Activated CD8-positive, alpha-beta T cell treated with anti-CD3 and anti-CD28 coated beads for 36 hours (primary cell): Measurements from ENCODE around the gene RAB11B. TPM values are rescaled to one million over a fixed set of nuclear protein-coding genes. Genes with fewer than 3 reads are reported as not detected.

Source experiments
- ATAC-seq: fragments of 200-7000 bp; cut with Tn5 transposase; one replicate; pipeline ENCODE4 v1.10.0; 2021; ENCODE audit warnings: mild to moderate bottlenecking, moderate library complexity
- CTCF ChIA-PET: fragments of 350-600 bp; sonication (Branson Sonifier 250); formaldehyde crosslinking; loops from one replicate; lab custom pipeline; 2021; ENCODE audit warnings: antibody characterized with exemption; lab: Charles Lee
- POLR2A ChIA-PET: fragments of 350-600 bp; sonication (Branson Sonifier 250); formaldehyde crosslinking; loops from one replicate; lab custom pipeline; 2021; ENCODE audit warnings: antibody characterized with exemption; lab: Charles Lee
- DNase-seq: peaks from one replicate; pipeline ENCODE4 v3.0.0-alpha.2; 2020
- H3K27ac Mint-ChIP-seq: one replicate; pipeline ENCODE4 v1.8.0; 2021; ENCODE audit warnings: mild to moderate bottlenecking, mixed read lengths
- H3K27me3 Mint-ChIP-seq: one replicate; pipeline ENCODE4 v1.8.0; 2021; ENCODE audit warnings: mixed read lengths
- H3K36me3 Mint-ChIP-seq: one replicate; pipeline ENCODE4 v1.8.0; 2021; ENCODE audit warnings: low read depth, mixed read lengths
- H3K4me1 Mint-ChIP-seq: one replicate; pipeline ENCODE4 v1.8.0; 2021; ENCODE audit warnings: low read depth, mixed read lengths
- H3K4me3 Mint-ChIP-seq: one replicate; pipeline ENCODE4 v1.8.0; 2021; ENCODE audit warnings: mild to moderate bottlenecking, moderate library complexity, mixed read lengths
- H3K9me3 Mint-ChIP-seq: one replicate; pipeline ENCODE4 v1.8.0; 2021; ENCODE audit warnings: mixed read lengths
- intact Hi-C: fragments of 100-400 bp; cut with micrococcal nuclease; formaldehyde crosslinking; loops from one replicate; pipeline ENCODE4 v1.10.0; 2022
- total RNA-seq, 2 experiments: library from RNA; stranded (reverse); gene quantifications; one replicate each; pipeline ENCODE4 v1.2.3, GENCODE V29; 2021
- TF ChIP-seq, protein P1 (sequence below): fragments of 200-600 bp; IDR thresholded peaks from one replicate; pipeline ENCODE4 v1.8.0; 2022; ENCODE audit warnings: antibody characterized with exemption, mild to moderate bottlenecking

RAB11B gene
- total RNA-seq, 2 experiments from 2014 or later, result 74.3 to 77.4 TPM

DNA sequence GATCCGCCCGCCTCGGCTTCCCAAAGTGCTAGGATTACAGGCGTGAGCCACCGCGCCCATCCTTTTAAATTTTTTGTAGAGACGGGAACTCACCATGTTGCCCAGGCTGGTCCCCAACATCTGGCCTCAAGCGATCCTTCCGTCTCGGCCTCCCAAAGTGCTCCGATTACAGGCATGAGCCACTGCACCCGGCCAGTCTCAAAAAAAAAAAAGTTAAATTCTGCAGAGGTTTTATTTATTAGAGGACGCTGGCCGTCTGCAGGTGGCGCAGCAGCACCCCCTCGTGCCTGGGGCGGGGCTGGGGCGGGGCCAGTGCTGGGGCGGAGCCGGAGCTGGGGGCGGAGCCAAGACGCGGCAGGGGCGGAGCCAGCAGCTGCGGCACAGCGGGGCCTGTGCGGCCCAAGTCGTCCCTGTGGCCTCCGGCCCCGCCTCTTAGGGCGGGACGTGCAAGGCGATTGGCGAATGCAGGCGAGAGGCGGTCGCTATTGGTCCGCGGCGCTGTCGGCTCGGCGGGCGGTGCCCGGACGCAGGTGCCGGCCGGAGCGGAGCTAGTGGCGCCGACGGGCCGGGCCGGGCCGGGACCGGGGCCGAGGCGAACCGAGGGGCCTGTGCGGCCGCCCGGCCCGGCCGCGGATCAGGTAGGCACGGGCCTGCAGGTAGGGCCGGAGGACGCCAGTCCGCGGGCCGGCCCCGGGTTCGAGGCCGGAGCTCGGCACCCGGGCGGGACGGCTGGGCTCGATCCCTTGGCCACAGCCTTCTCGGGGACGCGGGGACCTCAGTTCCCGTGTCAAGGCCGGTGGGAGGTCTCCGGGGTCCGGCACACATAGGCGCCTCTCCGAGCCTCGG is 22.8 kb downstream of the RAB11B start, which contains the start of gene MARCHF2:
TSS of gene MARCHF2 (plus strand) at position 523 of the 846 bp plus-strand sequence. CDS start 8,536 bp downstream, outside the sequence.
- ChIA-PET CTCF (interaction anchor here (0.6 to 4.8 kb wide), 29 partner anchors 9 to 281 kb away, joined by 3 to 43 read pairs (median 4); partner anchors contain the start of genes HNRNPM, MYO1F, RAB11B and ZNF414), POLR2A (interaction anchor here (0.6 to 2.6 kb wide), 4 partner anchors 8 to 101 kb away, joined by 3 to 10 read pairs (median 8); partner anchors contain the start of genes HNRNPM and ZNF414)
- ATAC-seq (peak; percentile 100), DNase-seq (peak; percentile 96)
- Mint-ChIP-seq H3K4me1 (peaks cover 7% of the 10 kb centered on the region), H3K9me3 (no peaks in the 10 kb centered on the region), H3K27ac (no peak within 1 kb of the TSS), H3K4me3 (peak within 1 kb of the TSS; percentile 60), H3K27me3 (no peaks in the 10 kb centered on the region), H3K36me3 (no peaks in the 10 kb centered on the region)
- TF ChIP-seq, protein P1, sequence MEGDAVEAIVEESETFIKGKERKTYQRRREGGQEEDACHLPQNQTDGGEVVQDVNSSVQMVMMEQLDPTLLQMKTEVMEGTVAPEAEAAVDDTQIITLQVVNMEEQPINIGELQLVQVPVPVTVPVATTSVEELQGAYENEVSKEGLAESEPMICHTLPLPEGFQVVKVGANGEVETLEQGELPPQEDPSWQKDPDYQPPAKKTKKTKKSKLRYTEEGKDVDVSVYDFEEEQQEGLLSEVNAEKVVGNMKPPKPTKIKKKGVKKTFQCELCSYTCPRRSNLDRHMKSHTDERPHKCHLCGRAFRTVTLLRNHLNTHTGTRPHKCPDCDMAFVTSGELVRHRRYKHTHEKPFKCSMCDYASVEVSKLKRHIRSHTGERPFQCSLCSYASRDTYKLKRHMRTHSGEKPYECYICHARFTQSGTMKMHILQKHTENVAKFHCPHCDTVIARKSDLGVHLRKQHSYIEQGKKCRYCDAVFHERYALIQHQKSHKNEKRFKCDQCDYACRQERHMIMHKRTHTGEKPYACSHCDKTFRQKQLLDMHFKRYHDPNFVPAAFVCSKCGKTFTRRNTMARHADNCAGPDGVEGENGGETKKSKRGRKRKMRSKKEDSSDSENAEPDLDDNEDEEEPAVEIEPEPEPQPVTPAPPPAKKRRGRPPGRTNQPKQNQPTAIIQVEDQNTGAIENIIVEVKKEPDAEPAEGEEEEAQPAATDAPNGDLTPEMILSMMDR, result peak; percentile 59
- intact Hi-C loops, result loop anchor here (5.0 kb wide), 1 partner anchor 94 kb away; no protein-coding TSS in a partner anchor

DNA sequence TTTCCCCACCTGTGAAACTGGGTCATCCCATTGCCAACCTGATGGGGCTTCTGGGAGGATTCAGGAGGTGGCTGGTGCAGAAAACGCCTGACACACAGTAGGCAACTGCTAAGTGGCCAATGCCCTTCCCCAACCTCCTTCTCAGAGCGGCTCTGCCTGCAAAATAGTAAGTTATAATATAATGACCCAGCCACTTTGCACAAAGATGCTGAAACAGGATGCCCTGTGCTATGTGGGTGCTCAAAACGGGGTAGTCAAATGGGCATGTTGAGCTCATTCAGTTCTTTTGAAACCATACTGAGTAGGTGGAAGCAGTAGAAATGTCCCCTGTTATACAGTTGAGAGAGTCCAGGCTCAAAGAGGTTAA is 23.5 kb downstream of the RAB11B start:
- no peaks in the 10 kb centered on the region for H3K36me3 Mint-ChIP-seq
- POLR2A ChIA-PET, result interaction anchor here (0.6 to 2.6 kb wide), 5 partner anchors 9 to 100 kb away, joined by 3 to 10 read pairs (median 7); partner anchors contain the start of genes HNRNPM and ZNF414
- ATAC-seq (no peak), DNase-seq (no peak)
- no peaks in the 10 kb centered on the region for H3K9me3 Mint-ChIP-seq
- no peaks in the 10 kb centered on the region for H3K27me3 Mint-ChIP-seq
- CTCF ChIA-PET, result interaction anchor here (0.7 to 4.8 kb wide), 22 partner anchors 9 to 280 kb away, joined by 3 to 43 read pairs (median 4); partner anchors contain the start of genes HNRNPM, MYO1F and ZNF414
- TF ChIP-seq, protein P1, result no peak
- H3K27ac Mint-ChIP-seq, result no peak overlapping the region
- peaks cover 7% of the 10 kb centered on the region for H3K4me1 Mint-ChIP-seq
- peak overlapping the region; percentile 60 for H3K4me3 Mint-ChIP-seq
- intact Hi-C loops, result loop anchor here (5.0 kb wide), 1 partner anchor 94 kb away; no protein-coding TSS in a partner anchor

DNA sequence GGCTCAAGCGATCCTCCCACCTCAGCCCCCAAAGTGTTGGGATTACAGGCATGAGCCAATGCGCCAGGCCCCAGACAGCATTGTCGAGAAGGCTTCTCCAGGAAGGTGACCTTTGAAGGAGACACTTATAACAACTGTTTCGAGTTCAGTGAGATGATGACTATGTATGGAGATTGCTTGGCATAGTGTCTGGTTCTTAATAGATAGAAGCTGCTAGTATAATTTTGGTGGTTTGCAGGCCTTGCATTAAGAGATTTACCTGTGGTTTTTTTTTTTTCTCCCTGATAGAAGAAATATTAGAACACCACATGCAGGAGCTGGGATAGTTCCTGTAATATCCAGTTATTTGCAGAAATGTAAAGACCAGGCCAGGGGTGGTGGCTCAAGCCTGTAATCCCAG is 26.6 kb downstream of the RAB11B start:
- H3K27ac Mint-ChIP-seq, result no peak overlapping the region
- no peak overlapping the region for H3K4me3 Mint-ChIP-seq
- no peaks in the 10 kb centered on the region for H3K27me3 Mint-ChIP-seq
- H3K36me3 Mint-ChIP-seq, result no peaks in the 10 kb centered on the region
- peaks cover 7% of the 10 kb centered on the region for H3K4me1 Mint-ChIP-seq
- intact Hi-C loops, result no loop called here
- ChIA-PET POLR2A (interaction anchor here (0.6 kb wide), 1 partner anchor 596 kb away, joined by 4 read pairs; no protein-coding TSS in a partner anchor), CTCF (no interaction called here)
- DNase-seq (no peak), ATAC-seq (no peak)
- no peaks in the 10 kb centered on the region for H3K9me3 Mint-ChIP-seq
- TF ChIP-seq, protein P1, result no peak

DNA sequence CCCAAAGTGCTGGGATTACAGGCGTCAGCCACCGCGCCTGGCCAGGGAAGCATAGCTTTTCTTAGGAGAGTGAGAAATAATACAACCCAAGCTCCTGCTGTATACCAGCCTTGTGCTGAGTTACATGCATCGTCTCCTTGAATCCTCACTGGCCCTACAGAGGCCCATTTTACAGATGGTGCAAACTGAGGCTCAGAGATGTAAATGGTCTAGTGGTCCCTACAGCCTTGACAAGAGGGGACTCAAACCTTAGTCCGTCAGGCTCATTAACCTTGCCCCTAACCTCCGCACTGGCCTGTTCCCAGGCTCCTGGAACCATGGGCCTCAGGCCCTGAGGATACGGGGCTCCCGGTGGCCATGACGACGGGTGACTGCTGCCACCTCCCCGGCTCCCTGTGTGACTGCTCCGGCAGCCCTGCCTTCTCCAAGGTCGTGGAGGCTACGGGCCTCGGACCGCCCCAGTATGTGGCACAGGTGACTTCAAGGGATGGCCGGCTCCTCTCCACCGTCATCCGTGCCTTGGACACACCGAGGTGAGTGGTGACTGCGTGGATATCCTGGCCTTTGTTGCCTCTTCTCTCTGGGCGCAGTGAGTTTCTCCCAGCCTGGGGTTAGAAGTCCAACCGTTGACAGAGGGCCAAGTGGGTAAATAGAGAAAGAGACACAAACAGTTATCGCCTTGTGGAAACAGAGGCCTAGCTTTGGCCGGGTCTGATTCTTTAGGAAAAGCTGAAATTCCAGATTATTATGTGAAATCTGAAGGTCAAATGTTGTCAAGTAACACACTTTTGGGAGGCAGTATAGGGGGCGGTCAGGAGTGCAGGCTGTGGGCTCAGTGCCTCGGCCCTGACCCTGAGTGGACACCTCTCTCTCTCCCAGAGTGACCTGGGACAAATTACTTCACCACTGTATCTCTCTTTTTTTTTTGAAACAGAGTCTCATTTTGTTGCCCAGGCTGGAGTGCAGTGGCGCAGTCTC is 31.6 kb downstream of the RAB11B start:
- intact Hi-C loops, result no loop called here
- H3K27ac Mint-ChIP-seq, result no peak overlapping the region
- no peak overlapping the region for H3K4me3 Mint-ChIP-seq
- H3K36me3 Mint-ChIP-seq, result peaks cover 1% of the 10 kb centered on the region
- ChIA-PET CTCF (interaction anchor here (0.9 kb wide), 1 partner anchor 8 kb away, joined by 4 read pairs; the partner anchor contains the start of gene MARCHF2), POLR2A (no interaction called here)
- ATAC-seq, result no peak
- no peaks in the 10 kb centered on the region for H3K27me3 Mint-ChIP-seq
- H3K4me1 Mint-ChIP-seq, result no peaks in the 10 kb centered on the region
- no peaks in the 10 kb centered on the region for H3K9me3 Mint-ChIP-seq
- TF ChIP-seq, protein P1, result no peak
- no peak for DNase-seq
